Activated CD4-positive, alpha-beta T cell treated with anti-CD3 and anti-CD28 coated beads for 48 hours (primary cell): ENCODE results near the gene PDIA6.

Experiments
- DNase-seq: peaks from one replicate; pipeline ENCODE4 v3.0.0-alpha.2; 2020

Gene PDIA6

DNA sequence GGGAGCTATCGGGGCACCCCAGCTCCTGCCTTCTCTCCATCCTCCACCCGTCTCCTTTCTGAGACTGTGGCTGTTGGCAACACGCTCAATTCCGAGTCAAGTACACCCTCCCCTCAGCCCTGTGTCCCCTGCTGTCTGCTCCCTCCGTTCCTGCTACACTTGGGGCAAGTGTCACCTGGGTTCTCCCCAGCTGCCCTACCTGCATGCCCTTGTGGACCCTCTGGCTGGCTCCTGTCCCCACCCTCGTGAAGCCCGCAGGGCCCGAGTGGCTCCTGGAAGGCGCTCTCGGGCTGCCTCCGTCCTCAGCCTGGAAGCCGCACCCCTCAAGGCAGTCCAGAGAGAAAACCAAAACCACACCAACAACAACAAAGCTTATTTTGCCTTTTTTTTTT is 33.9 kb downstream of the PDIA6 start:
- no peak for DNase-seq

DNA sequence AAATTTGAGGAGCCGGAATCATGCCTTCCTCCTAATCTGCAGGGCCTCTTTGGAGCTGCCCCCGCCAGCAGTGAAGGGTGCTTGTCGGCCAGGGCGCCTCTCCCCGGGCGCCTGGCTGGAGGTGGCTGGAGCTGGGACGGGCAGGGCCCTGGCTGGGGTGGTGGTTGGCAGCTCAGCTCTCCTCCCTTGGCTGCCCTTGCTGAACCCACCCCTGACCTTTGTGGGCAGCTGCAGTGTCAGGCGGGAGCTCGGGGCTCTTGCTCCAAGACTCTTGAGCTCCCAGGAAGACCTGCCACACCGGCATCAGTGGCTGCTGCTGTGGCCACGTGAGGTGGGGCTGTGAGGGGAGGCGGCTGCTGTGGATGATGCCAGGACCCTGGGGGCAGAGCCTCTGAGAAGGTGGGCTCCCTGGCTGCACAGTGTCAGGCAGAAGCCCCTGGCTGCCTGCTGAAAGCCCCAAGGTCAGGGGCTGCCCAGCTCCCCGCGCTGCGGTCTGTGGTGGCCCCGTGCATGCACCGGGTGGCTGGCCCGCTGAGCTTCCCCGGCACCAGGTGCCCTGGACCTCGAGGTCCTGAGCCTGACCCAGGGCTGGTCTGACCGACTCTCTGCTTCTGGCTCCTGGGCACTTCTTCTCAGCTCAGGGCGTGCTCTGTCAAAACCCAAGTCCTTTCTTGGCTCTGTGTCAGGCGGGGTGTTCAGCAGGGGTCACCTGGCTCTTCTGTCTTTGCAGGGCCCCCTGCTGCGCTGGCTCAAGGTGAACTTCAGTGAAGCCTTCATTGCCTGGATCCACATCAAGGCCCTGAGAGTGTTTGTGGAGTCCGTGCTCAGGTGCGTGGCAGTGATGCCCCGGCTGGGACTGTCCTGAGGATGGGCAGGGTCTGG is 34.5 kb downstream of the PDIA6 start:
- DNase-seq, result no peak

DNA sequence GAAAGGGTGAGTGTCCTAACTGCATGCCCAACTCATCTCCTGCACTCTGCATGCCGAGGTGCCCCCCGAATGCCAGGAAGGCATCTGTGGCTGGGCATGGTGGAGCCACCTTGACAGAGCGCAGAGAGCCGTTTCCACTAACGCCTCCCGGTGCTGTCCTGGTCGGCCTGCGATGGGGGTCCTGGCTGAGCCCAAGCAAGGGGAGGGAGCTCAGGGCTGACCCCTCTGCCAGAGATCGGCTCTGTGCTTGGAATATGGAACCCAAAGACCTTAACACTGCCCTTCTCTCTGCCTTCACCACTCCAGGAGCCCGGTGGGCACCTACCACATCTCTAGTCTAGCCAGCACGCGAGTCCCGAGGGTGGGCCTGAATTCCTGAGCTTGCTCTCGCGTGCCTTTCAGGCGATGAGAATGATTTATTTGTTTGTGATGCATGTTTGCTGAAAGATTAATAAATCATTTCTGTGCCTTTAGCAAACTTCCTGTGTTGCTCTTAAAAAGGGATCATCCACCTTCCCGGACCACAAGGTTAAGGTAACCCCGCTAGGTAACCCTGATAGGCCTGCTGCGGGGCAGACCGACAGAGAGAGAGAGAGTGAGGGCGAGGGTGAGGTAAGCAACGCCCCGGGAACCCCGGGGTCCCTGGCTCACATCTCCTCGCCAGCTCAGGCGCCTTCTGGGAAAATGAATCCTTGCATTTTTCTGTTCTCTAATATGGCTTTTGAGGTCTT is 35.3 kb downstream of the PDIA6 start:
- no peak for DNase-seq

DNA sequence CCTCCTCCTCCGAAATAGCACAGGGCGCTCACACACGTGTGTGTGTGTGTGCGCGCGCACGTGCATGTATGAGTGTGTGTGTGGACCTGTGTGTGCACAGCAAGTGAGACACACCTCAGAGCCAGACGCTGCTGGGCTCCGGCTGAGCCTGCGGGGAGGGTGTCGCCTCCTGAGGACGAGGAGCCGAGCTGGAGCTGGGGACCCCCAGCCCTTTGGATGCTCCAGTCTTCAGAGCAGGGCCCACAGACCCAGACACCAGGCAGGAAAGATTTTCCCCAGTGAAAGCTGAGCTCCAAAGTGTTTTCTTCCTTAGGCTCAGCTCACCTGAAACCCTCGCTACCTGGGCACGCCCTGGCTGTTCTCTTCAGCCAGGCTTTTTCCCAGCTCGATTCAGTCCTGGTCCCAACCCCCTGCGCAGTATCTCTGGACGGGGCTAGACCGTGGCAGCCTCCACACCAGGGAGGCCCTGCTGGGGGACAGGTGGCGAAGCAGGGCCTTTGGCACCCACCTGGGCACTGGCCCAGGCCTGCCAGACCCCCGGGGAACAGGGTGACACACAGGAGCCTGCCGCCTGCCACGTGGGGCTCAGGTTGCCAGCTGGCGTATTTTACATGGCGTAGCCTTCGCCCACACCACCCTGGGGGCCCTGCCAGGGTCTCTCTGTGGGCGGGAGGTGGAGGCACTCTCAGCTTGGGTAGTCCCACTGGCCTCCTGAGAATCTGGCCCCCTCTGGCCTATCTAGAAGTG is 36.2 kb downstream of the PDIA6 start:
- DNase-seq, result no peak

DNA sequence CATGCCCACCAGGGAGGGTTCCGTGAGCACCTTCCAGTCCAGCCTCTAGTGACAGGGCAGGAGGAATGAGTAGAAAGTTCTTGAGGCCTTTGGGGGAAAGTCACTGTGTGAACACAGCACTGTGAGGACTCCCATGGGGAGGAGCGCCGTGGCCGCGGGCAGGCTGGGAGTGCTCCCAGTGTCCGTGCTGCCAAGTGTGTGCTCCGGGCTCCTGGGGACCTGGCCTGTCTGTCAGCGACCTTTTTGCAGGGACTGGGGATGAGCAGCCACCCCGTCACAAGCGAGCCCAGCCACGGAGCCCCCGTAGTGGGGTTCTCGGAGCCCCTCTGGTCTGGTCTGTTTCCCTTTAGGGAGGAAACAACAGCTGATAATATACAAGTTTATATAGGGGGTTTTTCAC is 36.8 kb downstream of the PDIA6 start:
- no peak for DNase-seq

DNA sequence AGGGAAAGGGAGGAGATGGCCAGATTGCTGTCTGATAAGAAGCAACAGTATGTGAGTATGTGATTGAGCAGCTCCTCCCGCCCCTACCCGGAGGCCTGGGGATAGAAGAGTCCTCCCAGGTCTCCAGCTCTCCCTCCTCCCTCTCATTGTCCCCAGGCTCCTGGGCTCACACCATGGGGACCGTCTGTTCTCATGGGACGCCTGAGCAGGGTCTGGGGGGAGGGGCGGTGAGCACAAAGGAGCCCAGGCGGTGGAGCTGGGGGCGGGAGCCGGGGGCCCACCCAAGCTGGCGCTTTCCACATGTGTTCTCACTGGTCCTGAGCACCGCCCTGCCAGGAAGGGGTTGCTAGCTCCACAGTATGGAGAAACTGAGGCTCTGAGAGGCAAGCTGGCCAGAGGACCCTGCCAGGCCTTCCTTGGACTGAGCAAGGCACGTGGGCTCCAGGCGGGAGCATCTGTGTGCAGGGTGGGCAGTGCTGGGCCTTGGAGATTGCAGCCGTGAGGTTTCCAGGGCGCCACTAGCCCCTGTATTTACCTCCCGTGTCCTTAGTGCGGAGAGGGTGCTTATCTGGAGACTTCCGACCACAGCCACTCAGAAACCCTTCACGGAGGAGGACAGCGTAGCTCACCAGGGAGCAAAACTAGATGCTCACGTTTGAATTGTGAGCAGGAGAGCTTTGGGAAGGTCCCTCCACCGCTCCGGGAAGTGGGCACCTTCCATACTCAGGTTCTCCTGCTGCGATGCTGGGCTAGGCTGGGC is 37.4 kb downstream of the PDIA6 start:
- no peak for DNase-seq

DNA sequence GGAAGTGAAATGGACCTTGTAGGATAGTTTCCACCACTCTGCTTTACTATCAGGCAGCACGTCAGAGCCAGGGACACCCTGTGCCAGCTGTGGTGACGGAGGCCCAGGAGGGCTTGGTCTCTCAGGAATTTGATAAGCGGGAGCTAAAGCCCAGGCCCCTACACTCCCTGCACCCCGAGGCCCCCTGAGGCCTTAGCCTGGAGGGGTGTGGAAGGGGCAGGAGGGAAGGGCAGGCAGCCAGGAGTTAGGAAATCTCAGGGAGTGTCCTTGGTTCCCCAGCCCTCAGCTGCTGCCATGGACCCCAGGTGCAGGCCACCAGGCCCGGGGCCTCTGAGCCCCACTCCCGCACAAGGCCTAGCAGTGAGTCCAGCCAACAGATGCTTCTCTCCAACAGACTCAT is 38.2 kb downstream of the PDIA6 start:
- DNase-seq, result no peak

DNA sequence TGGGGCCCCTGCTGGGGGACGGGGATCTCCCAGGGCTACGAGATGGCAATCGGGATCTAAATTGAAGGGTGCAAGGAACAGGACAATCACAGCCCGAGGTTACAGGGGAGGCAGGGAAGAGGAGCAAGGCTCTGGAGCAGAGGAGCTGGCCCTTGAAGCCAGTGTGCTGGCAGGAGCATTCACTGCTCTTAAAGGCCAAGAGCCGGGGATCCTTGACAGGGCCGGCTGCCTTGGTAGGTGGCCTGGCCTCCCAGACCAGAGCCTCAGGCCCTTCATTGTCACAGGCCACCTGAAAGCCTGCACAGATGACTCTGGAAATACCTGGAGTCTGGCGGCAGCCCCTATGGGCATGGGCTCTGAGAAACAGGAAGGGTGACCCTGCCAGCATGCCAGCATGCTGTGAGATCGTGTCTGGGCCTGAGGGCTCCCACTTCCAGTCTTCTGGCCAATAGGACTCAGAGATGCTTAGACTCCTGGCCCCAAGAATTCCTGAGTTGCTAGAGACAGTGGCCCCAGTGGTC is 38.7 kb downstream of the PDIA6 start:
- DNase-seq, result no peak

DNA sequence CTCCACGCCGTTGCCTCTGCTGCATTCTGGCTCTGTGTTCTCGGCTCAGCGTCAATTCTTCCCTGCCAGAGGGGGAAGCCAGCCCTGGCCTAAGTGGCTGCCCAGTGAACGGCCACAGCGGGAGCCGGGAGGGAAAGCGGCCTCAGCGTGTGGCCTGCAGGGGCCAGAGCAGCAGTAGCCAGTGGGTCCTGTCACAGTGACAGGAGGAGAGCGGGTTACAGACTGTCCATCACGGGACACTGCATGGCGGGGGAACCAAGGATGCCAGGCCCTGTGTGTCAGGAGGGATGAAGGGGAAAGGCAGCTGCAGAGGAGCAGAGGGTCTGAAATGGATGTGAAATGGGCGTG is 39.7 kb downstream of the PDIA6 start:
- no peak for DNase-seq

DNA sequence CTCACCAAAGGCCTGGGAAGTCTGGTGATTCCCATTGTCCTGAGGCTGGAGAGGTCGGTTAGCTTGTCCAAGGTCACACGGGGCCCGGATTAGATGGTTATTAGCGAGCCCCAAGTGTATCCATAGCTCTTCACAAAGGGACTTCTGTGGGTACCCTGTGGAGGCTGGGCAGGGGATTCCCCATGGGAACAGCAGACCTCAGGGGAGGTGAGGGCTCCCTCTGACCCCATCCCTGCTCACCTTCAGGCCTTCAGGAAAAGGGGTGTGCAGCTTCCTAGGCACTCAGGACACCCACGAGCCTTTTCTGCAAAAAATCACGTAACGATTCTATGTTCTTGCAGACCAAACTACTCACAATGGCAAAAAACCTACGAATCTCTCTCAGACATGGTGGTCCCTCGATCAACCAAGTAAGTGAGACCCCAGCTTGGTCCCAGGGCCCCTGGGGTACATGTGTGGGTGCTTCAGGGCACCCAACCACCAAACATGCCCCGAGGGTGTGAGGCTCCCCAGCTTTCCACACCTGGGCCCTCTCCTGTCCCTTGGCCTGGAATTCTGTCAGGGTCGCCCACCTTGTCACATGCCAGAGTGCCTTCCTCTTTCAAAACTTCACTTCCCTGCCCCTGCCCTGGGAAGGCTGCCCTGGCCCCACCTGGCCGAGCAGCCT is 40.3 kb downstream of the PDIA6 start:
- no peak for DNase-seq

DNA sequence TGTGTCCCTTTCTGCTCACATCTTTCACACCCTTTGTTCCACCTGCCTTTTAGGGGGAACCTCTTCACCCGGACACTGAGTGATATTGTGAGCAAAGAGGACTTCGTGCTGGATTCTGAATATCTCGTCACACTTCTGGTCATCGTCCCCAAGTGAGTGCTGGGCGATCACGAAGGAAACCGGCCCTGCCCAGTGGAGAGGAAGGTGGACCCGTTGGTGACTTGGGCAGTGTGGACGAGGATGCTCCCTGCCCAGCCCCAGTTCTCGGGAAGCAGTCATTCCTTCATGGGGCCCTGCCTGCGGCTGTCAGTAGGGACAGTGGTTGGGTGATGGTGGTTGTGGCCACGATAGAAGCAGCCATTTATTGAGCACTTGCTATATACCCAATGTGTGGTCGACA is 40.8 kb downstream of the PDIA6 start:
- DNase-seq, result no peak

DNA sequence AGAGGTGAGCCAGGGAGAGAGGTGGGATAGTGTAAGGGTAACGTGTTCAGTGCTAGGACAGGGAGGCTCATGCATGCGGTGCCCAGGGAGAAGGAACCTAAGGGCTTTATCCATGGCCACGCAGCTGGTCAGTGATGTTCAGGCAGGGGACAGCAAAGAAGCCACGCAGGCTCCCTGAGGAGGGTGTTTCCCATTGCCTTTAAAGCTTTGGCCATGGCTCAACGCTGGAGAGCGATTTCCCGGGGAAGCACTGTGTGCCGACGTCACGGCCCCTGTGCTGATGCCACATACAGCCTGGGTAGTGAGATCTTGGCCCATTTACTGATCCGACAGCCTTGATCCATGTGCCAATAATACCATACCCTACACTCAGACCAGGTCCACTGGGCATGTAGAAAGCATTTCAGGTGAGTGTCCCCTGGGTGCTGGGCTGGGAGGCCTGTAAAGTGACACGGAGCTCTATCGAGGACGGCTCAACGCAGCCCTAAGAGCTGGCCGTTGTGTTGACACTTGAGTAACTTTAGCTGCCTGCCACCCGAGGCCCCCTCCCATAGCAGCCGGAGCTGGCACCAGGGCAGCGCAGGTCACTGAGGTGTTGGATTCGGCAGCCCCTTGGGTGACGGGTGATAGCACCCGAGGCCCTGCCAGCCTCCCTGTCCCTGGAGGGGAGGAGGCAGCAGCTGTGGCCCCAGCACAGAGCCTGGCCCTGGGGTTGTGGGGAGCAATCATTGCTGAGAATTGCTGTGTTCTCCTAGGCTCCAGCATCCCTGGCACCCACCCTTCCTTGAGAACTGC is 41.4 kb downstream of the PDIA6 start:
- DNase-seq, result no peak

DNA sequence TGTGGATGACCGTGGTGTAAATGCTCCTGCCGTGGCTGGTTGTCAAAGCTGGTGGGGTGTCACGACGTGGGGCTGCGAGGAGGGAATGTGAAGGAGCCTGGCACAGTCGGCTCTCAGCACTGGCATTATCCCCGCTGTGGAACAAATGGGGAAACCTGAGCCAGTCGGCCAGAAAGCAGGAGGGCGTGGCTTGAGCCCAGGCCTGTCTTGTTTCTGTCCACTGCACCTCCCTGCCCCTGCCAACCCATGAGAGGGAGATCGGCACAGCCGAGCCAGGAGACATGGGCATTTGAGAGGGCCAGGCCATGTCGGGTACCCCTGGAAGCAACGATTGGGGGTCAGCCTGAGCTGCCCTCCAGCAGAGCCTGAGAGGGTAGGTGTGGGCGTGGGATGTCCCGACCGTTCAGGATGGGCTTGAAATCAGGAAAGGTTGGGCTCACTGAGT is 44.5 kb downstream of the PDIA6 start:
- no peak for DNase-seq

DNA sequence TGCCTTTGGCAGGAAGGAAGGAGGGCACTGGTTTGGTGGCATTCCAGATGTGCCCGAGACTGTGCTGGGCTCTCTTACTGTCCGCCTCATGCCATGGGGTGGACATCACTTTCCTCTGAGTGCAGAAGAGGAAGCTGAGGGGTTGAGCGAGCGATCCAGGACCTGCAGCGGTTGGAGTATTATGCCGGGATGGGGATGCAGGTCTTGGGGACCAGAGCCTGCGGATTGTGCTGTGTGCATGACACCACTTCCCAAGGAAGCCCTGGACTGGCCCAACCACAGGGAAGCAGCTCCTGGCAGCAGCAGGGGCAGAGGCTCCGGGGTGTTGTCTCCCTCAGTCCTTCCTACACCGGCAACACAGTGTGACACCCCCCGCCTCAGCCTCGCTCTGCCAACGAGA is 46.7 kb downstream of the PDIA6 start:
- DNase-seq, result no peak

DNA sequence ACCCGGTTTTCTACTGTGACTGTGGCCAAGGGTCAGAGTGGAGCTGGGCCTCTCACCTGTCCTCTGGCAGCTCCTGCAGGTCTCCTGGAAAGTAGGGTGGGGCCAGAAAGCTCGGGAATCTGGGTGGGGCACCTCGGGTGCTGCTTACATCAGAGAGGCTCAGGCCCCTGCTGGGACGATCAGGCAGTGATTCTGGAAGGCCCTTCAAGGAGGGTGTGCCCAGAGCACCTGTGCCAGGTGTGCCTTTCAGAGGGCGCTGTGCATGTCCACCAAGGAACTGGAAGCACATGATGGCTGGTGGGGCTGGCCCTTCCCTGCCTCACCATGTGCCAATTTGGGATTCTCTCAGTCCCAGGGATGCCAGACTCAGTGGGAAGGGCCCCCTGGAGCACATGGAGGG is 47.1 kb downstream of the PDIA6 start:
- DNase-seq, result no peak

DNA sequence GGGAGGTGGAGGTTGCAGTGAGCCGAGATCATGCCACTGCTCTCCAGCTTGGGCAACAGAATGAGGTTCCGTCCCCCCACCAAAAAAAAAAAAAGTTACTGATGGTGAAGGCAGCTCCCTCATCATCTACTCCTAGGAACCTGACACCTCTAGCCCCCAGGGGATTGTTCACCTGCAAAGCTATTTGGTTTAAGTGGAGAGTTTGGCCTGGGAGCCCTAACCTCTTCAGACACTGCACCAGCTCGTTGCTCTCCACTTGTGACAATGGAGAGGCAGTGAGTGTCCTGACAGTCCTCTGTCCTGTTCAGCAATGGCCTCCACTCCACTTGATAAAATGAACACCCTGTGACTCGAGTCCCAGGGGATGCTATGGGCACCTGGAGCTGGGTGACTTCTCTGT is 47.7 kb downstream of the PDIA6 start:
- no peak for DNase-seq

DNA sequence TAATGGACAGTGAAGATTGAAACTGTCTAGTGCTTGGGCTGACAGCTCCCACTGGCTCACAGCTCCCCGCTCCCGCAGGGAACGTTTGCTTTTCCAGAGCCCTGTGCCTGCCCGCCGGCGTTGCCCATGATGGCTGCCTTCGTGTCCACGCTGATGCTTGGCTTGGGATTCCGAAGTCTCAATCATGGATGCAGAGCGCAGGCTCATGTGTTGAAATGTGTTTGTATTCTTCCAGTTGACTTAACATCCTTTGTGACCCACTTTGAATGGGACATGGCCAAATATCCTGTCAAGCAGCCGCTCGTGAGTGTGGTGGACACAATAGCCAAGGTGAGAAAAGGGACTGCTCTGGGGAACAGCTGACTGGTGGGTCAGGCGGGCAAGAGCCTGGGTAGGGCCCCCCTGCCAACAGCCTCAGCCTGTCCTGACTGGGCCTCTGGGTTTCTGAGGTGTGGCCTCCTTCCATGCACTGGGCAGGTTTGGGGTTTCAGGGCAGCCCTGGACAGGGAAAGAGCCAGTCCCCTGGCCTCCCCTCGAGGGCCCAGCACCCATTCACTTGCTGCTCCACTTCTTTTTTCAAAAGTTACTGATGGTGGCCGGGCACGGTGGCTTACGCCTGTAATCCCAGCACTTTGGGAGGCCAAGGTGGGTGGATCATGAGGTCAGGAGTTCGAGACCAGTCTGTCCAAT is 48.3 kb downstream of the PDIA6 start:
- no peak for DNase-seq

DNA sequence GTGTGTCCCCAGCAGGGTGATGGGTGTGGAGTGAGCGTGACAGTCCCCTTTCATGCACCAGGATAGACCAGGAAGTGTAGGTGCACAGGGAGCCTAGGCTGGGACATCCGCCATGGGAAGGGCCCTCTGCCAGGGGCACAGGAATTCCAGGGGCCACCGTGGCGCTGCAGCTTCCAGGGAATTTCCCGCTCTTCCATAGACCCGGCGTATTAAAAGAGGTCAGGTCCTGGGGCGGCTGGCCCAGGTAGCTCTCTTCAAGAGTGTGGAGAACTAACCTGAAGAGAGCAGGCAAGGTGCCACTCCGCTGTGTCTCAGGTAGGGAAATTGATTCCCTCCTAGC is 49.2 kb downstream of the PDIA6 start:
- no peak for DNase-seq

DNA sequence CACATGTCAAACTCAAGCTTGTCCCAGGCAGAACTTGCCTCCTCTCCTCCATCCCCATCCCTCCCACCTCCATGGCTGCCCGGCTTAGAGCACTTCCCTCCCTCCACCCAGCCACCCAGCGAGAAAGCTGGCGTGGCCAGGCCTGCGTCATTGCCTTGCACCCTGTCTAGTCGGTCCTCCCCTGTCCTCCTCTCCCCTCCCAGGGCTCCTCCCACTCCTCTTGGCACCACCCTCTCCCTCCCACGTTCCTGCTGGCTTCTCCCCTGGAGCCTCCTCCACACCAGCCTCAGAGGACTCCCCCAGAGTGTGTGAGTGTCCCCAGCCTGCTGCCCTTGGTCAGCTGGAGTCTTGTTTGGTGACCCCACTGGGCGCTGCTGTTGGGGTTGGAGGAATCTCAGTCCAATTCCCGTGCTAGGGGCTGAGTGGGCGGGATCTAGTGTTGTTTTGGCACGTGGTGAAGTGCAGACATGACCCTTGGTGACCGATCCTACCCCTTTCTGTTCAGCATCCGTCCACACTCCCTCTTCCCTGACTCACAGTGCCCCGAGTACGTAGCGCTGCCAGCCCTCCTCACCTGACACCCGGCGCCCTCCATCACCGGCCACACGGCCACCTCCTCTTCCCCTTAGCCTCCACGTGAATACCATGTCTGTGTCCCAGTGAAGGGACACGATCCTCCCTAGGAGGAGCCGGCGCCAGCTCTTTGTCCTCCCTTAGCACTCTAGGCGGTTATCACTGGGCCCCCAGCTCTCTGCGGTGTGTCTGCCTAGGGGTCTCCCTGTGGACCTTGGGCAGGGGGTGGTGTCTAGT is 49.7 kb downstream of the PDIA6 start:
- no peak for DNase-seq

DNA sequence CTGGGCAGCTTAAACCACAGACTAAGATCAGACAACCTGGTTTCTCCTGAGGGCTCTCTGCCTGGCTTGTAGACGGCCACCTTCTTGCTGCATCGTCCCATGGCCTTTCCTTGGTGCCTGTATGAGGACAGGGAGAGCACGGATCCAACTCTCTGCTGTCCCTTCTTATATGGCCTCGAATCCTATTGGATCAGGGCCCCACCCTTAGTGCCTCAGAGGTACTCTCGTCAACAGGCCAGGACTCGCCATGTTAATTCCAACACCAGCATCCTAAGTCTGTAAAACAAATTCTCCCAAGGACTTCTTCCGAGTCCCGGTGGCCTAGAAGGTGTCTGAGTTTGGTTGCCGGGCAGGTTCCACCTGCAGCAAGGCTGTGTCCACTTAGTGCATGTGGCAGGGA is 51.0 kb downstream of the PDIA6 start:
- DNase-seq, result no peak
